Pulmonary artery endothelial cell (primary cell): ENCODE measurements around the gene GABRG3. TPM values are rescaled to one million over a fixed set of nuclear protein-coding genes. Genes with fewer than 3 reads are reported as not detected.
"Not testable (repeated sequence)": the region's sequence is repeated elsewhere in the genome, so short reads cannot be mapped to it uniquely, and the experiment has no call there.

ENCODE experiments used
- DNase-seq: peaks from one replicate; pipeline ENCODE4 v3.0.0-alpha.2; 2011; ENCODE audit warnings: low read depth, low spot score
- total RNA-seq: library from RNA; depleted of rRNA; stranded (reverse); fragments of >200 nt; gene quantifications from 2 replicates; pipeline ENCODE4 v1.2.3, GENCODE V29; 2014

Gene GABRG3
- total RNA-seq, 1 donor from 2014 or later = not detected

DNA sequence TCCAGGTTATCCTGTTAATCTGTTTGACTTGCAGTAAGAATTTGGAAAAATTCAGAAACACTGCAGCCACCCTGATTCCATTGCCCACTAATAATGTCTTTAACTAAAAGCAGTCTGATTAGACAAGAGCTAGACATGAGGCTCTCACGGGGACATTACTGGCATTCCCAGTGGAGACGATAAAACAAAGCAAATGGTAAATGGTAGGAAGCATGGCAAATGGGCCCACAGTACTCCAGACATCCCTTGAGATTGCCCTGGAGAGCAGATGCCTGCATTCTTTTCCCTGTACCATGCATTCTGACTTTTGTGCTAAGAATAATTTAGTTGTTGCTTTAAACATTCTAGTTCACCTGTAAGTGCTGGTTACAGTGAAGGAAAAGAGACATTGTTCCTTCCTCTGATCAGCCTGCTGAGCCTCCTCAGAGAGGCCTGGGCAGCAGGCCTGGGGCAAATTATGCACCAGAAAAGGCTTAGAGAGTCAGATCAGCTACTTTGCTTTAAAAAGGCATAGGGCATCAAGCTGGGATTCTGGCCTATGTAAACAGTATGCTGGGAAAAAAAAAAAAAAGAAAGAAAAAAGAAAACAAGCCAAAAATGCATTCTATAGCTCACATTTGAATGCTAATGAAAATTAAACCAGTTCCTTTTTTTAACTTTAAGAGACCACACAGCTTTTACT, 204.6 kb downstream of the GABRG3 start:
- DNase-seq = no peak

DNA sequence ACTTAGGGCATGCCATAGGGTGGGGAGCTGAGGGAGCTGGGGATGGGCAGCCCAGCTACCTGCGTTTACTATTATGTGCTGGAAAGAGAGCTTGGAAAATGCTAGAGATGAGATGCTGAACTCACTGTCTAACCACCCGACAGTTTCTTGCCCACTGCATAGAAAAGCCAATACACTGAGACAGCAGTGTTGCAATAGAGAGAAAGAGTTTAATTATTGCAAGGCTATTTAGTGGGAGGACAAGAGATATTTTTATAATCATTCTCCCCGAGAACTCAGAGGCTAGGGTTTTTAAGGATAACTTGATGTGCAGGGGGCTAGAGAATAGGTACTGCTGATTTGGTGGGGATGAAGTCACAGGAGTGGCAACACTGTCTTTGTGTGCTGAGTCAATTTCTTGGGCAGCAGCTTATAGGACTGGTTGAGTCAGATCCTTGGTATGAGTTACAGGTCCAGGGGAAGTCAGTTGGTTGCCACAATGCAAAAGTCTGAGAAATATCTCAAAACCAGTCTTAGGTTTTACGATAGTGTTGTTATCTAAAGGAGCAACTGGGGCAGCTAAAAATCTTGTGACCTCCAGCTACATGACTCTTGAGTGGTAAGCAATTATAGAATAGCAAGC, 205.9 kb downstream of the GABRG3 start:
- no peak for DNase-seq

DNA sequence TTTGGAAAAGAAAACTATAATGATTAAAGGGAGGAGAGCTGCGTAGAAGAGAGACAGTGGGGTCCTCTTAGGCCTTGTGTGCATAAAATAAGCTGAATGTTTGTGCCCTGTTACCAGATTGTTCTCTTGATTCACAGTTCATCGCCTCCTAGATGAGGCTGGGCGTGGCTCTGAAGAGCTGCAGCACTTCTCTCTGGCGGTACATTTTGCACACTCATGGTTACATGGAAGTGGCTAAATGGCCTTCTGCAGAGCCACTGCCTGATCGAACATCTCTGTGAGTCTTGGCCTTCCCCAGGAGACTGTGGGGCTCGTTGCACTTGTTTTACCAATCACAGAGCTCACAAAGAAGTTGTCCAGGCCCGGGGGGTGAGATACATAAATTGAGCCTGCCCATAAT, 208.8 kb downstream of the GABRG3 start:
- DNase-seq = no peak

DNA sequence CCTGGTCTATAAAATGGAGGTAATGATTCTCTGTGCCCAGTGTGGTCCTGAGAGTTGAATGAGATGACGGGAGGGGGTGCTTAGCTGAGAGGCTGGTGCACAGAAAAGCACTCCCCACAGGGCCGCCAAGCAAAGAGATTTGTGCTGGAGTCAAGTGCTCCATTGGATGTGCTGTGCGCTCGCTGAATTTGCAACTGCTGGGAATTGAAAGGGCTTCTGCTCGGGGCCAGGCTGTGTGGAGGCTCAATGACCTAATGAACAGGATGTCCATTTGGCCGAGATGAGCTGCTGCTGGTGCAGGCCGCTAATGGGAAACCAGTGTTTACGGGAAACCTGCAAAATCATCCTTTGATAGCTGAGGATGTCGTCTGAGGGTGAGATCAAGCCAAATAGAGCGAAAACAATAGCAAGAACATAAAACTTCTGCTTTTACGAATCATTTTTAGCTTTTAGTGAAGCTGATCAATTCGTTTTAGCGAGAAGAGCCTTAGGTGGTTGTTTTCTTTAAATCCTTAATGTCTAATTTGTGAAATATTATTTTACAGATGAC, 211.7 kb downstream of the GABRG3 start:
- DNase-seq = no peak

DNA sequence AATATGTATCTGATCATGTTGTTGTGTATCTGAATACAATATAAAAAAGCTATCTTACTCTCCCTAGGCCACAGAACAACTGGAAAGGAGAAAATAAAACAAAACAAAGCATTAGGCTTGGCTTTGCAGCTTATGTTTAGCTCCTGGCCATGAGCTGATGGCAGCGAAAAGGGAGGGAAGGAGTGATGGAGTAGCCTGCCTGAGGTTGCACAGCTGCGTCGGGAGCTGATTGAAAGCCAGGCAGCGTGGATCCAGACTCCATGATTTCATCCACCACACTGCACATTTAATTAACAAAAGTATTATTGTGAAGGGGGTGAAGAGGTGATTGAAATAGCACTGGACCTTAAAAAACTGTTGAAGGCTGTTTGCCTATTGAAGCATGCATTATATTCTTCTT, 212.2 kb downstream of the GABRG3 start:
- DNase-seq = no peak

DNA sequence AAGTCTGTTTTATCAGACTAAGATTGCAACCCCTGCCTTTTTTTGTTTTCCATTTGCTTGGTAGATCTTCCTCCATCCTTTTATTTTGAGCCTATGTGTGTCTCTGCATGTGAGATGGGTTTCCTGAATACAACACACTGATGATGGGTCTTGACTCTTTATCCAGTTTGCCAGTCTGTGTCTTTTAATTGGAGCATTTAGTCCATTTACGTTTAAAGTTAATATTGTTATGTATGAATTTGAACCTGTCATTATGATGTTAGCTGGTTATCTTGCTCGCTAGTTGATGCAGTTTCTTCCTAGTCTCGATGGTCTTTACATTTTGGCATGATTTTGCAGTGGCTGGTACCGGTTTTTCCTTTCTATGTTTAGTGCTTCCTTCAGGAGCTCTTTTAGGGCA, 220.5 kb downstream of the GABRG3 start:
- DNase-seq = not testable (repeated sequence)

DNA sequence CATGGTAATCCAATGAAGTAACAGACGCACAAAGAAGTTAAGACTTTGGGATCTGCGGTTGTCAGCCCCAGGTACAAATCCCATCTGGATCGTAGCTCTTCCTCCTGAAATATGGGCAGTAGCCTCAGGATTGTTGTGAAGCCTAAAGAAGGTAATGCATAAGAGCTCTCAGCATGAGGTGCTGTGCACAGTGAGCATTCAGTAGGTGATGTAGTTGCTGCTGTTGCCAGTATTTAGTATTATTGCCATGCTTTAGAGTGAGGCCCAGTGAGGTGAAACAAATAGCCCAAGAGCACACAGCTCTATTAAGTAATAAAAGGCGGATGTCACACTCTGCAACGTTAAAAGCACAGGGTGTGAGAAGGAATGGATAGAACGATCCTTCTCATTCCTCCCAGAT, 225.7 kb downstream of the GABRG3 start:
- no peak for DNase-seq

DNA sequence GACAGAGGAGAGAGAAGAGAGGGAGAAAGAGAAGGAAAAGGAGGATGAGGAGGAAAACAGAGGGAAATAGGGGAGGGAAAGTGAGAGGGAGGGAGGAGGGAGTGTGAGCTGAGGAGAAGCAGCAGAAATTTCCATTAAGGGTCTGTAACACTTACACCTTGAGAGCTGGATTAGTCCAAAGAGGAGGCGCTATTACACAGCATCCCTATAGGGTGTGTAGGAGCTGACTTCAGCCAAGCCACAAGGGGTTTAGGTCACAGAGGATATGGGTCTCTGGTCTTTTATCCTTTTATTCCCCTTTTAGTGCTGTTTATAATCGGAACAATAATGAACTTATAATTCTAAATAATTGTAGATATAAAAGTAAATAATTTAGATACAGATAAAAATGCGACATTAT, 230.4 kb downstream of the GABRG3 start:
- no peak for DNase-seq

DNA sequence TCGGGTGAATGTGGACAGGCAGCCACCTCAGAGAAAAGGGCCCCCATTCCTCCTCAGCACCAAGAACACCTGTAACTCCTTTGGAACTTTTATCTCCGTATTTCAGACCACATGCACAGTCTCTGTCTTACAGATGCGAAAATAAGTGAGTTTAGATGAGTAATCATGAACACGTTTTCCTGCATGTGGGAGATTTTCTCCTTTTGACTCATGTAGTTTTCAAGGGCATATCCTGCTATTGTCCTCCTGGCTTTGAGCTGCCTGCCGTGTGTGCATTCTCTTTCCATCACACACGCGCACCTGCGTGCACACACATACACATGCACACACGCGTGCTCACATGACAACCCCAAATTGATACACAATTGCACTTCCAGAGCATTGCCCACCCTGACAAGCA, 239.2 kb downstream of the GABRG3 start:
- DNase-seq = no peak

DNA sequence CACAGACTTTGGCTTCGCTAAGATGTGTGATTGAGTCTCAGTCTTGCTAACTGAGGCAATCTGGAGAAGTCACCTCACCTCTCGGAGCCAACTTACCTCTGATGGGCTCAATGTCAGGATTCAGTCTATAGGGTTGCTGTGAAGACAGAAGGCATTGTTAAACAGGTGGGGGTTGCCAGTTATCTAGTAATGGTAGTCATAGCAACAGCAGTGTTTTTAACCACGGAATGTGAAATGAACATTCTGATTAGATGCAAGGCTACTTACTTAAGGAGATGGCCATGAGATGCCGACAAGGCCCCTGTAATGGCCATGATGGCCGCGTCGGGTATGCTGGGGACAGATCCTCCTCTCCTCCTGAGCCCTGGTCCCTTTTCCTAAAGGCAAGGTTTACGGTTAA, 243.1 kb downstream of the GABRG3 start:
- DNase-seq = no peak

DNA sequence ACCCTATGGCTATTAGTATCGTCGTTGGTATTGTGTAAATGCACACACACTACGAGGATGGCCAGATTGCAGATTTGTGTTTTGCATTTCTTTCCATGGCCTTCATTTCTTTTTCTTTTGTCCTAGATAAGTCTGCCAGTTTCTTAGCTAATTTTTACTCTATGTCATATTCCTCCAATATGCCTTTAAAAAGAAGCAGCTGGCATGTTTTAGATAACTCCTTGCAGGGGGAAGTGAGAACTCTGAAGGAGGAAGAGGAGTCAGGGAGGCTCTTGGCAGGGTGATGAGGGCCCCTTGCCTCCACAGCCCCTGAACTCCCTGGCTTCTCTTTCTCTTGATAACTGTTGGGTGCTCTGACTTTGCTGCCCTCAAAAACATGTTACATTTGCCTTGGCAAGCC, 244.0 kb downstream of the GABRG3 start:
- DNase-seq = no peak

DNA sequence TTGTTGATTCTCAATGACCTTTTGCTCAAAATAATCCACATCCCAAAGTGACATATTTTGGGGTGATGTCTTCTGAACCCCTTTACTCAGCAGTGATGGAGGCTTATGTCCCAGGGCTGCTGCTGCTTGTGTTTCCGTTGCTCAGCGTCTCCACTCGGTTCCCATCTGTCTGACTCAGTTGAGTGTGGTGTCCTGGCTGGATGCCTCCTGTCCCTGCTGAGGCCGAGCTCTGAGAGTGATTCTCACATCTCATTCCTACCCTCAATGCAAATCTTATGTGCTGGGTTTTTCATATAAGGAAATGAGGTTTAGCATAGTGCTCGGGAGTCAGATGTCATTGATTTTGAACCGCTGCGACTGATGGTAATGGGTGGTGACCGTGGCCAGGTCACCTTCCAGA, 247.4 kb downstream of the GABRG3 start:
- DNase-seq = no peak

DNA sequence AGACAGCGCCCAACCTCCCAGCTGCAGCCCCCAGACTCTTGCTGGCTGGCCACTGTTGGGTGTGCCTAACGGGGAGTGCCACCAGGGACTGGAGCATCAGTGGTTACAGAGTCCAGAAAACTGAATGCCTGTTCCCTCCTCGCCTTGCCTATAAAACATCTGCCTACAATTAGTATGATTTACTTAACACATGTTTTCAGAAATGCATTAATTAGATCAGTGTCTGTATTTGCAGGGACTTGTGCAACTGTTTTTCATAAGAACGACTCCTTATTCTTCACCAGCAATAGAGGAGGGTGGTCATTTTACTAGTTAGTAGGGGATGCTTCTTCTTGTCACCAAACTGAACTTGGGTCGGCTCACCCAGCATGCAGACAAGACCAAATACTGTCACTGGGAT, 248.7 kb downstream of the GABRG3 start:
- DNase-seq = no peak

DNA sequence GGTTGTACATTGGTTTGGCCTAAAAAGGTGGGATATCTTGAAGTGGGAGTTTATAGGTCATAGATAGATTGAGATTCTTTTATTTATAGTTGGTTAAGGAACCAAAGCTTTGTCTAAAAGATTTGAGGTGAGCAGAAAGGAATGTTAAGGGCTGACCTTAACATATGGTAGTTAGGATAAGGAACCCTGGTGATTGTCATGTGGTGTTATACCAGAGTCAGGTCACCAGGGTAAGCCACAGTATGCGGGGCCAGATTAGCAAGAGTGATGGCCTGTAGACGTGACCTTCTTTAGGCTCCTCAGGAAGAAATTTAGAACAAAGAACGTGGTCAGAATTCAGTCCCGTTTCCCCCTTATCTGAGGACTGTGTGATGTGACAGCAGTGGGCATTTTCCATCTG, 249.2 kb downstream of the GABRG3 start:
- no peak for DNase-seq

DNA sequence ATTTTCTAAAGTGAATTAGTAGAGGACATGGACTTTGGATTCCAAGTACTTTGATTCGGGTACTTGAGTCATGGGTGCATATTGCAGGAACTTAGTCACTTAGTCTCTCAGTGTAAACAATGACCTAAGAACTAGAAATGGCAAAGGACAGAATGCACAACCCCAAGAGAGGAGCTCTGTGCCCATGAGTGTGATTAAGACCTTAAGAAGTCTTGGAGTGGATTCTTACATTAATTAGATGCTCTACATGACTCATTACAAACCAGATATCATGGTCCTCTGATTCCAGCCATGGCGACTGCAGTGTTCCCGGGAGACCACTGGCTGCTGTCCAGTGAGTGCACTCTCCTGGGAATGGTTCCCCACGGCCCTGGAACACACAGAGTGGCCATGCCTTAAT, 251.5 kb downstream of the GABRG3 start:
- no peak for DNase-seq

DNA sequence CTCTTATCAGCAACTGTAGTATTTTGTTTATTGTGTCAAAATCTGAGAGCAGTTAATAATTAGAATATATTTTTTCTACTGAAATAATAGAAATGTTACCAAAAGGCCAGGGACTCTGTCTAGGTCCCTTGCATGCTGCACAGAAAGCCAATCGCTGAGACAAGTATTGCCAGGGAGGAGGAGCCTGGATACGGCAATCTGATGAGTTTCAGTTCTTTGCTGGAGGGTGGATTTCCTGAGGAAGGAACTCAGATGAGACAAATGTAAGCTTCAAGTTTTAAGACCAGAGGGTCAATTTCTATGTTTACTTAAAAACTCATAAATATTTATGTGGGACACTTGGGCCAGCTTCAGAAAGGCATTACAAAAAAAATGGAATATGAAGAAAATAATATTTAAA, 252.2 kb downstream of the GABRG3 start:
- no peak for DNase-seq

DNA sequence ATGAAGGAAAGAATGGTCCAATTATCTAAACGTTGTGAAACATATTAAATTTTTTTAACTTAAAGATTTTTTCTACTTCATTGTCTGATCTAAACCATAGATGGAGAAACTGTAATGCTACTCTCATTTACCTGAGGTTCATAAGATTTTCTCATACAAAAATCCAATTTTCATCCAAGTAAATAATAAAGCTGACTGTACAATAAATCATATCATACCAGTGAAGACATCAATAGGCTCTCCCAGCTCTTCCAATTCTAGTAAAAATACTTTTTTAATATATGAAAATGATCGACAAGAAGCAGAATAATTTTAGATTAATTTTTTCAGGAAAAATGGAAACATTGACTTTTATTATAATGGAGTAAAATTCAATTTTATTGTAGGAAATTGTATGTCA, 260.8 kb downstream of the GABRG3 start:
- DNase-seq = no peak

DNA sequence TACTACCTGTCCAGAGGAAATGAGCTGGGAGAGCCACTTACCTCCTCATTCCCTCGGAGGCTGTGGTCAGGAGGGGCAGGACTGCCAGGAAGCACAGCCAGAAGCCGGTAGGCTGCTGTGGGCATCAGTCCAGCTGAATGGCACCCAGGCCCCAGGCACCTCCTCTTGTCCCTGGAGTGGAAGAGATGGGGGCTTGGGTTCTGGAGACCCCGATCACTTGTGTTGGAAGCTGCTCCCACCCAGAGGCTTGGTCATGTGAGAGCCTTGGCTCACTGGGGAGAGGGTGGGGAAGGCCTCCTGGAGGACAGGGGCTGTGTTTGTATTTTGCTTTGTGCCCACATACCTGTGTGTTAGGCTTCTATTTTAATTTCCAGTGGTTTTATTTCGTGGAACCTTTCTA, 261.9 kb downstream of the GABRG3 start:
- no peak for DNase-seq

DNA sequence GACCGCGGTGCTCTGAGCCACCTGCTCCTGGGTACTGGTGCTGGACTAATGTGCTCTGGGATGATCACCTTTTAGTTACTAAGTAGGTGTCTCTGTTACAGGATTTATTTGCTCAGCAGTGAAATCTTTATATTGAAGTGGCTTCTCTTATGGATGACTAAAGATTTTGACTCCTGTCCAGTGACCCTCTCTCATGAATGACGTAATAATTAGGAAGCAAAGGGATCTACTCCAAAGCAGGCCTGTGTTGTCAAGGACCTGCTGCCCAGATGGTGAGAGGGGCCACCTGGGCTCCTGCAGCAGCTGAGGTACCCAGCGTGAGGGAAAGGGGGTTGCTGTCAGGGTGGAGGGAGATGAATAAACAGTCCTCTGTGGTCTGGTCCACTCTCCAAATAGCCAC, 263.6 kb downstream of the GABRG3 start:
- DNase-seq = no peak

DNA sequence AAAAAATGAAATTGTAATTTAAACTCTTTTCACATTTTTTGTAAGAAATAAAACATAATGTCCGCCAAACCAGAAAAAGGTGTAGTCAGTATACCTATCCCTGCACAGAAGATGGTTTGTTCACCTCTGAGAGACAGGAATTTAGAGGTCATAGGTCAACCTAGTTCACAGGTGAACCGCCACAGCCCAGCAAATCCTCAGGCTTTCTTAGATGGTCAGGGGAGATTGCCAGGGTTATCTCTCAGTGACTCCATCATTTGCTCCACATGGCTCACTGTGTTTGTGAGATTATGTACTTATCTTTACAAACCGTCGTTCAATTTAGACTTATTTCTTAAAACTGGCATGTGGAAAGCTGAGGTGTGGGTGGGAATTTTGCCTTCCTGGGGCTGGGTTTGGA, 264.2 kb downstream of the GABRG3 start:
- DNase-seq = no peak

DNA sequence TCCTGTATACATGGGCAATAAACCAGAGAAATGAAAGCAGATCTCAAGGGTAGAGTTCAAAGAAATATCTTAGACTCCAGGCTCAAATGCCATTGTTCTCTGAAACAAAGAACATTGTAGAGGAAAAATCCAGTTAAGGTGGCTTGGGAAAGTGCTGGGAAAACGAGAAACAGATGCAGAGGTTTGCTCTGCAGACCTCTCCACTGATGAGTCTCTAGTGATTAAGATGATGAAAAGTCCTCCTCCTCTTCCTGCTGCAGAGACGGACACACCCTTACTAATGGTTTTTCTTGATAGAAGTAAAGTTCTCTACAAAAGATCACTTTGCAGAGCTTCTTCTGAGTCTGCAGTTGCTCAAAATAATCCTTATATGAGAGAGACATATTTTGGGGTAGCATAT, 264.7 kb downstream of the GABRG3 start:
- no peak for DNase-seq

DNA sequence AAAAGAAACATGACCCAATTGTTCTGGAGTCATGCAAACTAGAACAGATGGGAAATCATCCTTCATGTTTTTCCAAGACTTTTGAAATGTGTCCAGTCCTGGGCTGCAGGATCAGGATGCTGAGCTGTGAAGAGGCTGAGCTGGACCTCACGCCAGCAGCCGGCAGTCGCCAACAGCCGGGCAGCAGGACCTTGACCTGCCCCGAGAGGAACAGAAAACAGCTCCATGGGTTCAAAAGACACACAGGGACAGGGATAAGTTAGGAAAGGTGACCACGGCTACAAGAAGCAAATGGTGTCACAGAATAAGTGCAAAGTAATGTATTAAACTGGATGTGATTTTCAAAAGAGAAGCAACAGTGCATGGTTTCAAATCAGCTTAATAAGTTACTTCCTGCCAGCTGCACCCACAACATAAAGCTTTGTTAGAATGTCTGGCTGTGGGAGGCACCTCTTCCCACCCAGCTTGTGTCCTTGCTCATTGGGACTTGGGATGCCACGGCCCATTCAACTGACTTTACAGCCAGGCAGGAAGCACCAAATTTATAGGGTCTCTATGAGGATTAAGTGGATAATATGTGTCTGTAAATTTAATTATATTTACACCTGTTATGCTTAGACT, 266.4 kb downstream of the GABRG3 start:
- no peak for DNase-seq

DNA sequence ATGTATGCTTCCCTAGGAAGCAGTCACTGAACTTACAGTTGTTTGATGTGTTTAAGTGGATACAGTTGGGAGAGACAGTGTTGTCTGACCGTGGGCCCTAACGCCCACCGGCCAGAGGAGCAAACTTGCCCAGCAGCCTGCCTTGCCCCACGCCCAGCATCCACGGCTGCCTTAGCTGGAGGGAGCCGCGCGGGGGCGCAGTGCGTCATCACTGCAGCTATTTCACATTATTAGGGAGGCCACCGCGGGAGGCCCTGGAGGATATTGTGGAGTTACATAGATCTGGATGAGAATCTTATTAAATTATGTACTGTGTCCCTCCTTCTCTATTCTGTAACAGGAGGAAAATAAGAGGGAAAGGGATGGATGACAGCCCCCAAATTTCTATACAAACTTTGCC, 267.2 kb downstream of the GABRG3 start:
- no peak for DNase-seq
